Suprapubic skin (tissue), 4 donors: ENCODE data around the gene FCRLA. TPM values are rescaled to one million over a fixed set of nuclear protein-coding genes. Genes with fewer than 3 reads are reported as not detected.
"Not testable (repeated sequence)": the region's sequence is repeated elsewhere in the genome, so short reads cannot be mapped to it uniquely, and the experiment has no call there.

Source experiments
- DNase-seq, 2 donors: peaks; one replicate each; pipeline ENCODE4 v3.0.0-alpha.2; 2019; ENCODE audit warnings: low spot score in 2 of 2
- H3K27ac ChIP-seq: fragments of 200-600 bp; sonication (generic); one replicate; pipeline ENCODE4 v1.5.1; 2019
- H3K27me3 ChIP-seq: fragments of 200-600 bp; sonication (generic); one replicate; pipeline ENCODE4 v1.5.1; 2019
- H3K36me3 ChIP-seq: fragments of 200-600 bp; sonication (generic); one replicate; pipeline ENCODE4 v1.5.1; 2019
- H3K4me1 ChIP-seq: fragments of 200-600 bp; sonication (generic); one replicate; pipeline ENCODE4 v1.5.1; 2019
- H3K4me3 ChIP-seq: fragments of 200-600 bp; sonication (generic); one replicate; pipeline ENCODE4 v1.5.1; 2019; ENCODE audit warnings: mild to moderate bottlenecking
- H3K9me3 ChIP-seq: fragments of 200-600 bp; sonication (generic); one replicate; pipeline ENCODE4 v1.5.1; 2019
- CTCF ChIP-seq, 2 donors: fragments of 200-600 bp in 1 of 2; fragments of 450-650 bp in 1 of 2; sonication (generic) in 1 of 2; IDR thresholded peaks; one replicate each; pipeline ENCODE4 v1.5.1; 2016 to 2019; ENCODE audit warnings: antibody characterized with exemption in 2 of 2, mild to moderate bottlenecking in 1 of 2, moderate library complexity in 1 of 2
- EP300 ChIP-seq: sonication (generic); formaldehyde crosslinking; IDR thresholded peaks from one replicate; pipeline ENCODE4 v1.6.1; 2017; ENCODE audit warnings: antibody characterized with exemption
- POLR2A ChIP-seq, 2 donors: fragments of 450-650 bp; IDR thresholded peaks; one replicate each; pipeline ENCODE4 v1.6.1; 2017; ENCODE audit warnings: antibody characterized with exemption in 2 of 2, mild to moderate bottlenecking in 2 of 2, moderate library complexity in 2 of 2
- POLR2AphosphoS5 ChIP-seq, 3 donors: sonication (generic); formaldehyde crosslinking; IDR thresholded peaks; one replicate each; pipeline ENCODE4 v1.6.1; 2017; ENCODE audit warnings: antibody characterized with exemption in 3 of 3
- WGBS: methylation state at CpG from one replicate; pipeline ENCODE4 v1.1.5; 2018; 5-methylcytosine and 5-hydroxymethylcytosine counted together
- total RNA-seq, 4 donors: library from RNA; depleted of rRNA; stranded (reverse); fragments of >200 nt; gene quantifications; one replicate each; pipeline ENCODE4 v1.1.0, GENCODE V29; 2016

The FCRLA gene
- total RNA-seq = 1 to 10 TPM in 3 of 4 donors, not detected in 1; 1.0 to 6.6 (median 1.6) TPM

GRCh38 chr1:161706482-161707347 lies at the start of gene FCRLA:
Gene FCRLA (plus strand): TSS chr1:161707229. CDS start chr1:161707265, 36 bp downstream.
- no peak within 1 kb of the TSS for H3K27ac ChIP-seq
- DNase-seq = no peak
- no peaks in the 10 kb centered on the region for H3K27me3 ChIP-seq
- H3K36me3 ChIP-seq = no peaks in the 10 kb centered on the region
- 19% methylated on average over 4 of the region's 4 CpGs for WGBS
- TF ChIP-seq POLR2AphosphoS5 (IDR thresholded peaks at IDR 0.05) (no peak), POLR2A (IDR thresholded peaks at IDR 0.05) (no peak), CTCF (IDR thresholded peaks at IDR 0.05) (no peak), EP300 (no peak)
- no peak within 1 kb of the TSS for H3K4me3 ChIP-seq
- no peaks in the 10 kb centered on the region for H3K4me1 ChIP-seq
- H3K9me3 ChIP-seq = no peaks in the 10 kb centered on the region

- not testable (repeated sequence) for H3K4me1 ChIP-seq
Observed at GRCh38 chr1:161658524-161658923, 48.5 kb upstream of the FCRLA start.

GRCh38 chr1:161661660-161662311 lies 45.2 kb upstream of the FCRLA start:
- H3K4me1 ChIP-seq, H3K36me3 ChIP-seq, H3K27ac ChIP-seq, H3K4me3 ChIP-seq, H3K27me3 ChIP-seq, DNase-seq, H3K9me3 ChIP-seq: not testable (repeated sequence)
- WGBS = no CpG with 5 or more reads among the region's 9 CpGs

More at GRCh38 chr1:161658524-161658923, 48.5 kb upstream of the FCRLA start:
- not testable (repeated sequence) for H3K36me3 ChIP-seq, H3K27me3 ChIP-seq, H3K9me3 ChIP-seq, H3K27ac ChIP-seq, DNase-seq, H3K4me3 ChIP-seq

- H3K36me3 ChIP-seq, H3K27me3 ChIP-seq, H3K27ac ChIP-seq, H3K4me3 ChIP-seq, H3K9me3 ChIP-seq, H3K4me1 ChIP-seq, DNase-seq: not testable (repeated sequence)
- no CpG with 5 or more reads among the region's 4 CpGs for WGBS
Observed at GRCh38 chr1:161662684-161663339, 44.2 kb upstream of the FCRLA start, which contains the start of gene FCGR2B. Gene FCGR2B (plus strand): TSS chr1:161663143. CDS start chr1:161663242, 99 bp downstream.

- not testable (repeated sequence) for H3K9me3 ChIP-seq, DNase-seq, H3K4me1 ChIP-seq, H3K27me3 ChIP-seq, H3K4me3 ChIP-seq, H3K36me3 ChIP-seq, H3K27ac ChIP-seq
- no CpG with 5 or more reads among the region's 1 CpG for WGBS
Observed at GRCh38 chr1:161663569-161663968, 43.5 kb upstream of the FCRLA start.

GRCh38 chr1:161664689-161665088 lies 42.3 kb upstream of the FCRLA start:
- WGBS = no CpG with 5 or more reads among the region's 4 CpGs
- DNase-seq, H3K4me3 ChIP-seq, H3K27me3 ChIP-seq, H3K9me3 ChIP-seq, H3K4me1 ChIP-seq, H3K27ac ChIP-seq, H3K36me3 ChIP-seq: not testable (repeated sequence)

GRCh38 chr1:161671045-161672020 lies 35.7 kb upstream of the FCRLA start:
- WGBS = 72% methylated on average over 7 of the region's 15 CpGs
- H3K27ac ChIP-seq, H3K4me1 ChIP-seq, H3K36me3 ChIP-seq, H3K27me3 ChIP-seq, DNase-seq, H3K4me3 ChIP-seq, H3K9me3 ChIP-seq: not testable (repeated sequence)

GRCh38 chr1:161673437-161673836 lies 33.6 kb upstream of the FCRLA start:
- not testable (repeated sequence) for H3K27ac ChIP-seq, H3K4me1 ChIP-seq, H3K9me3 ChIP-seq, H3K27me3 ChIP-seq, H3K36me3 ChIP-seq, DNase-seq, H3K4me3 ChIP-seq
- 100% methylated on average over 2 of the region's 7 CpGs for WGBS

- not testable (repeated sequence) for DNase-seq, H3K27me3 ChIP-seq, H3K4me1 ChIP-seq, H3K9me3 ChIP-seq, H3K27ac ChIP-seq, H3K4me3 ChIP-seq, H3K36me3 ChIP-seq
- 85% methylated on average over 3 of the region's 3 CpGs for WGBS
Observed at GRCh38 chr1:161674447-161674846, 32.6 kb upstream of the FCRLA start.

- not testable (repeated sequence) for H3K4me3 ChIP-seq, H3K27me3 ChIP-seq, H3K4me1 ChIP-seq, H3K36me3 ChIP-seq, H3K27ac ChIP-seq, H3K9me3 ChIP-seq, DNase-seq
- 56% methylated on average over 3 of the region's 3 CpGs for WGBS
Observed at GRCh38 chr1:161674908-161675307, 32.1 kb upstream of the FCRLA start.
